GM23338 (cell line): ENCODE measurements around the gene NKD1. TPM values are rescaled to one million over a fixed set of nuclear protein-coding genes. Genes with fewer than 3 reads are reported as not detected.

Experiments used
- ATAC-seq: fragments of 200-7000 bp; cut with Tn5 transposase; 3 replicates; pipeline ENCODE4 v1.9.1; 2020
- DNase-seq: peaks from one replicate; pipeline ENCODE4 v3.0.0-alpha.2; 2015; ENCODE audit warnings: low spot score
- H2AFZ ChIP-seq: fragments of 200-600 bp; sonication (generic); 2 replicates; pipeline ENCODE4 v1.8.0; 2016; ENCODE audit warnings: antibody characterized with exemption, mild to moderate bottlenecking, moderate library complexity
- H3F3A ChIP-seq: fragments of 200-600 bp; sonication (generic); replicated peaks from 2 replicates; pipeline ENCODE4 v1.8.0; 2017; ENCODE audit warnings: antibody characterized with exemption, mixed run types, low read depth
- H3K27ac ChIP-seq: fragments of 200-600 bp; sonication (generic); 2 replicates; pipeline ENCODE4 v1.6.1; 2016; ENCODE audit warnings: low read depth
- H3K27me3 ChIP-seq: fragments of 200-600 bp; sonication (generic); 2 replicates; pipeline ENCODE4 v1.8.0; 2016; ENCODE audit warnings: mild to moderate bottlenecking, mixed run types, moderate library complexity; ENCODE audit not compliant: insufficient read depth
- H3K36me3 ChIP-seq: fragments of 200-600 bp; sonication (generic); 2 replicates; pipeline ENCODE4 v1.8.0; 2016; ENCODE audit warnings: mild to moderate bottlenecking; ENCODE audit not compliant: insufficient read depth
- H3K4me1 ChIP-seq: fragments of 200-600 bp; sonication (generic); 2 replicates; pipeline ENCODE4 v1.8.0; 2016; ENCODE audit warnings: mild to moderate bottlenecking, moderate library complexity; ENCODE audit not compliant: insufficient read depth
- H3K4me2 ChIP-seq: fragments of 200-600 bp; sonication (generic); 2 replicates; pipeline ENCODE4 v1.7.1; 2017; ENCODE audit warnings: mixed run types
- H3K4me3 ChIP-seq: fragments of 200-600 bp; sonication (generic); 2 replicates; pipeline ENCODE4 v1.6.1; 2016; ENCODE audit warnings: mixed run types
- H3K79me2 ChIP-seq: fragments of 200-600 bp; sonication (generic); replicated peaks from 2 replicates; pipeline ENCODE4 v1.8.0; 2017; ENCODE audit warnings: mild to moderate bottlenecking; ENCODE audit not compliant: insufficient read depth
- H3K9me2 ChIP-seq: fragments of 200-600 bp; sonication (generic); 2 replicates; pipeline ENCODE4 v1.8.0; 2017; ENCODE audit not compliant: insufficient read depth
- H4K20me1 ChIP-seq: fragments of 200-600 bp; sonication (generic); replicated peaks from 2 replicates; pipeline ENCODE4 v1.8.0; 2017; ENCODE audit warnings: mild to moderate bottlenecking; ENCODE audit not compliant: insufficient read depth
- H3K27ac Mint-ChIP-seq: 2 replicates; pipeline ENCODE4 v1.8.0; 2020; ENCODE audit warnings: inconsistent platforms, mild to moderate bottlenecking, moderate library complexity, mixed read lengths
- H3K27me3 Mint-ChIP-seq: 3 replicates; pipeline ENCODE4 v1.8.0; 2022; ENCODE audit warnings: low read depth, mild to moderate bottlenecking, moderate library complexity, mixed read lengths, inconsistent platforms; ENCODE audit not compliant: insufficient read depth, poor library complexity
- H3K36me3 Mint-ChIP-seq: 3 replicates; pipeline ENCODE4 v1.8.0; 2021; ENCODE audit warnings: low read depth, mild to moderate bottlenecking, inconsistent platforms, moderate library complexity, mixed read lengths
- H3K4me1 Mint-ChIP-seq: 3 replicates; pipeline ENCODE4 v1.8.0; 2020; ENCODE audit warnings: mild to moderate bottlenecking, inconsistent platforms, mixed read lengths
- H3K4me3 Mint-ChIP-seq: 3 replicates; pipeline ENCODE4 v1.8.0; 2021; ENCODE audit warnings: moderate library complexity, mild to moderate bottlenecking, inconsistent platforms, mixed read lengths
- H3K9me3 Mint-ChIP-seq: 3 replicates; pipeline ENCODE4 v1.8.0; 2020; ENCODE audit warnings: moderate library complexity, mild to moderate bottlenecking, inconsistent platforms, mixed read lengths
- CTCF ChIP-seq, 2 experiments: fragments of 200-600 bp in 1 of 2; sonication (generic) in 1 of 2; conservative IDR thresholded peaks; 2 replicates each; pipeline versions ENCODE4 v1.5.1 to v1.6.1; 2016 to 2017; ENCODE audit warnings: antibody characterized with exemption in 2 of 2, low read depth in 2 of 2, mild to moderate bottlenecking in 2 of 2, moderate library complexity in 1 of 2
- ETS1 ChIP-seq: IDR thresholded peaks from 2 replicates; pipeline ENCODE4 v1.6.1; 2016; ENCODE audit warnings: antibody characterized with exemption
- EZH2 ChIP-seq: fragments of 200-600 bp; sonication (generic); IDR thresholded peaks from one replicate; pipeline ENCODE4 v1.8.0; 2017; ENCODE audit warnings: antibody characterized with exemption, mild to moderate bottlenecking, low read depth; ENCODE audit not compliant: unreplicated experiment
- EZH2phosphoT487 ChIP-seq: fragments of 200-600 bp; sonication (generic); IDR thresholded peaks from one replicate; pipeline ENCODE4 v1.8.1; 2018; ENCODE audit warnings: antibody characterized with exemption; ENCODE audit not compliant: unreplicated experiment
- NANOG ChIP-seq: IDR thresholded peaks from 2 replicates; pipeline ENCODE4 v1.6.1; 2016; ENCODE audit warnings: antibody characterized with exemption, borderline replicate concordance
- POLR2AphosphoS5 ChIP-seq: IDR thresholded peaks from 2 replicates; pipeline ENCODE4 v1.6.1; 2016; ENCODE audit warnings: antibody characterized with exemption, low read depth
- REST ChIP-seq: IDR thresholded peaks from one replicate; pipeline ENCODE4 v1.6.1; 2018; ENCODE audit warnings: antibody characterized with exemption; ENCODE audit not compliant: unreplicated experiment
- STAT1 ChIP-seq: IDR thresholded peaks from one replicate; pipeline ENCODE4 v1.6.1; 2016; ENCODE audit warnings: antibody characterized with exemption; ENCODE audit not compliant: unreplicated experiment
- ZNF462 ChIP-seq: fragments of 250-450 bp; sonication (Bioruptor Pico); IDR thresholded peaks from 2 replicates; pipeline ENCODE4 v1.5.0; 2020; ENCODE audit warnings: mild to moderate bottlenecking, moderate library complexity
- polyA plus RNA-seq: library from polyadenylated mRNA; unstranded; fragments of >200 nt; fragmentation: Nextera tagmentation; extraction: Ambion mirVana; gene quantifications from 2 replicates; pipeline ENCODE4 v1.2.1, GENCODE V29; 2016
- total RNA-seq: library from RNA; depleted of rRNA; stranded (reverse); fragments of >200 nt; shearing (Covaris generic); gene quantifications from 2 replicates; pipeline ENCODE4 v1.2.3, GENCODE V29; 2014

Gene NKD1
- total and polyA plus RNA-seq, 2 experiments from 2014 or later = 2.1 to 2.3 TPM

- Histone ChIP-seq H3F3A (0 out of 2 replicates have a peak, but pooled peaks cover 3% of the 10 kb centered on the region), H3K4me1 (peaks cover 3% of the 10 kb centered on the region), H3K27ac (no peak overlapping the region), H3K4me3 (no peak overlapping the region), H3K4me2 (no peak overlapping the region), H4K20me1 (no peaks in the 10 kb centered on the region), H3K79me2 (no peaks in the 10 kb centered on the region), H3K36me3 (no peaks in the 10 kb centered on the region), H3K27me3 (no peaks in the 10 kb centered on the region), H2AFZ (no peak overlapping the region), H3K9me2 (no peaks in the 10 kb centered on the region)
- DNase-seq (no peak), ATAC-seq (no peak)
- Mint-ChIP-seq H3K4me3 (no peak overlapping the region), H3K9me3 (no peaks in the 10 kb centered on the region; the same call in 2 of the 3 replicates), H3K4me1 (peaks cover 27% of the 10 kb centered on the region), H3K27ac (no peak overlapping the region), H3K27me3 (peaks cover 16% of the 10 kb centered on the region), H3K36me3 (no peaks in the 10 kb centered on the region; the same call in 2 of the 3 replicates)
- TF ChIP-seq EZH2 (no peak), POLR2AphosphoS5 (no peak), ETS1 (no peak)
Measured at GRCh38 chr16:50612849-50613198, 64.6 kb downstream of the NKD1 start.

- no peak overlapping the region for H3K27ac Mint-ChIP-seq
- DNase-seq (no peak), ATAC-seq (no peak)
- H3K9me3 Mint-ChIP-seq = no peaks in the 10 kb centered on the region; the same call in 2 of the 3 replicates
- no peak overlapping the region for H3K4me3 Mint-ChIP-seq
- Histone ChIP-seq H3K4me3 (no peak overlapping the region), H3K4me1 (peaks cover 3% of the 10 kb centered on the region), H3K36me3 (no peaks in the 10 kb centered on the region), H3K27me3 (no peaks in the 10 kb centered on the region), H3K27ac (no peak overlapping the region), H4K20me1 (no peaks in the 10 kb centered on the region), H3K9me2 (no peaks in the 10 kb centered on the region), H3F3A (0 out of 2 replicates have a peak, but pooled peaks cover 3% of the 10 kb centered on the region), H3K4me2 (no peak overlapping the region), H2AFZ (no peak overlapping the region), H3K79me2 (no peaks in the 10 kb centered on the region)
- H3K4me1 Mint-ChIP-seq = peaks cover 29% of the 10 kb centered on the region
- H3K36me3 Mint-ChIP-seq = no peaks in the 10 kb centered on the region; the same call in 2 of the 3 replicates
- H3K27me3 Mint-ChIP-seq = peaks cover 16% of the 10 kb centered on the region
- TF ChIP-seq STAT1 (no peak), EZH2phosphoT487 (no peak), REST (no peak), ZNF462 (CRISPR knock-in tag) (no peak), NANOG (no peak), CTCF (conservative IDR thresholded peaks at IDR 0.05; ENCODE audit: low read depth in 2 of 2) (no peak)
Measured at GRCh38 chr16:50613281-50613963, 65.2 kb downstream of the NKD1 start.
